Measurements from ENCODE around the gene THADA.

DNA sequence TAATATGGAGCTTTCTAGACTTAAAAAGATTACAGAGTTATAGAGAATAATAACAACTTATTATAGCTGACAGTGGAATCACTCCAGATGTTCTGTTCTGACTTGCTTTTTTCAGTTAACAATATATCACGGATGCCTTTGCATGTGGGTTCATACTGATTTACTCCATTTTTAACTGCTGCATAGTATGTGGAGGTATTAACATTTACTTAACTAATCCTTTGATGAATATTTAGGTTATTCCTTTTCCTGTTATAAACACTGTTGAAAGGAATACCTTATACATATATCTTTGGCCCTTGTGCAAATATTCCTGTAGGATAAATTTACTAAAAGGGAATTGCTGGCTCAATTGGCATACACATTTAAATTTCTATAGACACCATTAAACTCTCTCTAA lies 336.3 kb downstream of the THADA start:
- TF ChIP-seq POLR2AphosphoS5 (IDR thresholded peaks at IDR 0.05) (no peak), POLR2A (IDR thresholded peaks at IDR 0.05) (no peak), EP300 (IDR thresholded peaks at IDR 0.05) (no peak)
- TF ChIP-seq, protein P1, sequence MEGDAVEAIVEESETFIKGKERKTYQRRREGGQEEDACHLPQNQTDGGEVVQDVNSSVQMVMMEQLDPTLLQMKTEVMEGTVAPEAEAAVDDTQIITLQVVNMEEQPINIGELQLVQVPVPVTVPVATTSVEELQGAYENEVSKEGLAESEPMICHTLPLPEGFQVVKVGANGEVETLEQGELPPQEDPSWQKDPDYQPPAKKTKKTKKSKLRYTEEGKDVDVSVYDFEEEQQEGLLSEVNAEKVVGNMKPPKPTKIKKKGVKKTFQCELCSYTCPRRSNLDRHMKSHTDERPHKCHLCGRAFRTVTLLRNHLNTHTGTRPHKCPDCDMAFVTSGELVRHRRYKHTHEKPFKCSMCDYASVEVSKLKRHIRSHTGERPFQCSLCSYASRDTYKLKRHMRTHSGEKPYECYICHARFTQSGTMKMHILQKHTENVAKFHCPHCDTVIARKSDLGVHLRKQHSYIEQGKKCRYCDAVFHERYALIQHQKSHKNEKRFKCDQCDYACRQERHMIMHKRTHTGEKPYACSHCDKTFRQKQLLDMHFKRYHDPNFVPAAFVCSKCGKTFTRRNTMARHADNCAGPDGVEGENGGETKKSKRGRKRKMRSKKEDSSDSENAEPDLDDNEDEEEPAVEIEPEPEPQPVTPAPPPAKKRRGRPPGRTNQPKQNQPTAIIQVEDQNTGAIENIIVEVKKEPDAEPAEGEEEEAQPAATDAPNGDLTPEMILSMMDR (IDR thresholded peaks at IDR 0.05): no peak

Data from upper lobe of left lung (tissue), 4 donors.